Panc1 (cell line): Measurements from ENCODE around the gene KRTAP10-9.

Source experiments
- POLR2AphosphoS5 ChIP-seq: IDR thresholded peaks from 2 replicates; pipeline ENCODE4 v1.6.1; 2012; ENCODE audit warnings: mild to moderate bottlenecking, low read depth, low read length, moderate library complexity
- SIN3A ChIP-seq: IDR thresholded peaks from 2 replicates; pipeline ENCODE4 v1.6.1; 2012; ENCODE audit warnings: low read depth, mild to moderate bottlenecking, low read length, moderate library complexity, borderline replicate concordance; ENCODE audit not compliant: insufficient read depth
- TCF7L2 ChIP-seq: IDR thresholded peaks from 2 replicates; pipeline ENCODE4 v1.6.1; 2011; ENCODE audit warnings: mild to moderate bottlenecking, low read depth, low read length, inconsistent platforms
- TF ChIP-seq, protein P1 (sequence below): fragments of 450-650 bp; IDR thresholded peaks from 2 replicates; pipeline ENCODE4 v1.5.1; 2017; ENCODE audit warnings: mild to moderate bottlenecking

DNA sequence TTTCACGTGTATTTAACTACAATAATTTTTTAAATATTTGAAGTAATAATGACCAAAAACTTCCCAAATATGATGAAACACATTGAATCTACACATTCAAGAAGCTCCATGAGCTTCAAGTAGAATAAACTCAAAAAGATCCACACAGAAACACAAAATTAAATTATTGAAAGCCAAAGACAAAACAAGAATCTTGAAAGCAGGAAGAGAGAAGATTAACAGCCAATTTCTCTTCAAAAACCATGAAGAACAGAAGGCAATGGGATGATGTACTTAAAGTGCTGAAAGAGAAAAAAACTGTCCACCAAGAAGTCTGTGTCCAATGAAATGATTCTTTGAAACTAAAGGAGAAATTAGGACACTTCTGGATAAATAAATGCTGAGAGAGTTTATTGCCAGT lies 5.2 kb downstream of the KRTAP10-9 start:
- TF ChIP-seq, protein P1, sequence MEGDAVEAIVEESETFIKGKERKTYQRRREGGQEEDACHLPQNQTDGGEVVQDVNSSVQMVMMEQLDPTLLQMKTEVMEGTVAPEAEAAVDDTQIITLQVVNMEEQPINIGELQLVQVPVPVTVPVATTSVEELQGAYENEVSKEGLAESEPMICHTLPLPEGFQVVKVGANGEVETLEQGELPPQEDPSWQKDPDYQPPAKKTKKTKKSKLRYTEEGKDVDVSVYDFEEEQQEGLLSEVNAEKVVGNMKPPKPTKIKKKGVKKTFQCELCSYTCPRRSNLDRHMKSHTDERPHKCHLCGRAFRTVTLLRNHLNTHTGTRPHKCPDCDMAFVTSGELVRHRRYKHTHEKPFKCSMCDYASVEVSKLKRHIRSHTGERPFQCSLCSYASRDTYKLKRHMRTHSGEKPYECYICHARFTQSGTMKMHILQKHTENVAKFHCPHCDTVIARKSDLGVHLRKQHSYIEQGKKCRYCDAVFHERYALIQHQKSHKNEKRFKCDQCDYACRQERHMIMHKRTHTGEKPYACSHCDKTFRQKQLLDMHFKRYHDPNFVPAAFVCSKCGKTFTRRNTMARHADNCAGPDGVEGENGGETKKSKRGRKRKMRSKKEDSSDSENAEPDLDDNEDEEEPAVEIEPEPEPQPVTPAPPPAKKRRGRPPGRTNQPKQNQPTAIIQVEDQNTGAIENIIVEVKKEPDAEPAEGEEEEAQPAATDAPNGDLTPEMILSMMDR = no peak
- no peak for TF ChIP-seq SIN3A
- TF ChIP-seq POLR2AphosphoS5 = no peak
- no peak for TF ChIP-seq TCF7L2
